ENCODE measurements around the gene SNN. TPM values are rescaled to one million over a fixed set of nuclear protein-coding genes. Genes with fewer than 3 reads are reported as not detected.

SNN gene
- total and polyA plus RNA-seq, 9 donors: 17.3 to 32.7 (median 29.4) TPM

- H3K4me3 ChIP-seq (ENCODE audit: low read length): no peak overlapping the region
- H3K36me3 ChIP-seq (ENCODE audit: control insufficient read depth, insufficient read depth, low read length): no peaks in the 10 kb centered on the region
- H3K27ac ChIP-seq (ENCODE audit: low read length): no peak overlapping the region
- no peak for DNase-seq
- WGBS (ENCODE audit: insufficient coverage): 27% methylated on average over 7 of the region's 11 CpGs
- H3K27me3 ChIP-seq (ENCODE audit: control insufficient read depth, insufficient read depth, low read length): no peaks in the 10 kb centered on the region
- H3K4me1 ChIP-seq (ENCODE audit: control insufficient read depth, insufficient read depth, low read length): peaks cover 23% of the 10 kb centered on the region
- no peaks in the 10 kb centered on the region for H3K9me3 ChIP-seq (replicated peaks; ENCODE audit: control insufficient read depth, low read depth, low read length)
Measured at GRCh38 chr16:11665071-11665491, 3.2 kb upstream of the SNN start.

DNA sequence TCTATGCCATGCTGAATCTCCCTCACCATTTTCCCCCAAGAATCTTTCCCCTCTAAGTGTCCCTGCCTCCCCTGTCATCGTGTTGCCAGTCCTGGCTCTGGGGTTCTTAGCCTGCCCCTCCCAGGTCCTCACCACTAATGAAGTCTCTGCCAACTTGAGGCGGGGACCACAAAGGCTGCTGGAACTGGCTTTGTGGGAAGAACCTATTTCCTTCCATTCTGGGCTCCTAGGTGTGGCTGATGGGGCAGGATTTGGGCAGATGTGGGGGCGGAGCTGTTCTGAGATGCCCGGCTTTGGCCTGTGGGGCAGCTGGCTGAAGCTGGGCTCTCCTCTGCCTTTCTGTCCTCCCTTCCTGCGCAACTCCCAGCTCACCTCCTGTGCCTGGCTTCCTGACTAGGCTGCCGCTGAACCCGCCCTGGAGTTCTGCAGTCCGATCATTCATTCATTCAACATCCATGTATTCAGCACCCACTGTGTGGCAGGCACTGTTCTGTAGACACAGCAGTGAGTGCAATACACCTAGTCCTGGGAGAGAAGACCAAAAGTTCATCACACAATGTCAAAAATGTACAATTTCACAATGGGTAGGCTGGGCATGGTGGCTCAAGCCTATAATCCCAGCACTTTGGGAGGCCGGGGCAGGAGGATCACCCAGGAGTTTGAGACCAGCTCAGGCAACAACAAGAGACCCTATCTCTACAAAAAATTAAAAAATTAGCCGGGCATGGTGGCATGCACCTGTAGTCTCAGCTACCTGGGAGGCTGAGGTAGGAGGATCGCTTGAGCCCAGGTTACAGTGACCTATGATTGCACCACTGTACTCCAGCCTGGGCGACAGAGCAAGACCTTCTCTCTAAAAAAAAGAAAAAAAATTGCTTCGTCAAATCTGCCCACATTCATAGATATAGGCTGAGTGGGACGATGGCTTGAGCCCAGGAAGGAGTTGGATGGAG is 1.9 kb upstream of the SNN start:
- Histone ChIP-seq H3K4me3 (ENCODE audit: low read length) (no peak overlapping the region), H3K9me3 (replicated peaks; ENCODE audit: control insufficient read depth, low read depth, low read length) (no peaks in the 10 kb centered on the region), H3K4me1 (ENCODE audit: control insufficient read depth, insufficient read depth, low read length) (peaks cover 36% of the 10 kb centered on the region), H3K36me3 (ENCODE audit: control insufficient read depth, insufficient read depth, low read length) (no peaks in the 10 kb centered on the region), H3K27me3 (ENCODE audit: control insufficient read depth, insufficient read depth, low read length) (no peaks in the 10 kb centered on the region), H3K27ac (ENCODE audit: low read length) (no peak overlapping the region)
- WGBS (ENCODE audit: insufficient coverage): 77% methylated on average over 7 of the region's 14 CpGs
- no peak for DNase-seq

GRCh38 chr16:11667221-11667823 is 933 bp upstream of the SNN start:
- H3K27ac ChIP-seq (ENCODE audit: low read length): no peak overlapping the region
- 76% methylated on average over 7 of the region's 11 CpGs for WGBS (ENCODE audit: insufficient coverage)
- H3K27me3 ChIP-seq (ENCODE audit: control insufficient read depth, insufficient read depth, low read length): no peaks in the 10 kb centered on the region
- no peak for DNase-seq
- H3K9me3 ChIP-seq (replicated peaks; ENCODE audit: control insufficient read depth, low read depth, low read length): no peaks in the 10 kb centered on the region
- peaks cover 46% of the 10 kb centered on the region for H3K4me1 ChIP-seq (ENCODE audit: control insufficient read depth, insufficient read depth, low read length)
- H3K36me3 ChIP-seq (ENCODE audit: control insufficient read depth, insufficient read depth, low read length): no peaks in the 10 kb centered on the region
- no peak overlapping the region for H3K4me3 ChIP-seq (ENCODE audit: low read length)

DNA sequence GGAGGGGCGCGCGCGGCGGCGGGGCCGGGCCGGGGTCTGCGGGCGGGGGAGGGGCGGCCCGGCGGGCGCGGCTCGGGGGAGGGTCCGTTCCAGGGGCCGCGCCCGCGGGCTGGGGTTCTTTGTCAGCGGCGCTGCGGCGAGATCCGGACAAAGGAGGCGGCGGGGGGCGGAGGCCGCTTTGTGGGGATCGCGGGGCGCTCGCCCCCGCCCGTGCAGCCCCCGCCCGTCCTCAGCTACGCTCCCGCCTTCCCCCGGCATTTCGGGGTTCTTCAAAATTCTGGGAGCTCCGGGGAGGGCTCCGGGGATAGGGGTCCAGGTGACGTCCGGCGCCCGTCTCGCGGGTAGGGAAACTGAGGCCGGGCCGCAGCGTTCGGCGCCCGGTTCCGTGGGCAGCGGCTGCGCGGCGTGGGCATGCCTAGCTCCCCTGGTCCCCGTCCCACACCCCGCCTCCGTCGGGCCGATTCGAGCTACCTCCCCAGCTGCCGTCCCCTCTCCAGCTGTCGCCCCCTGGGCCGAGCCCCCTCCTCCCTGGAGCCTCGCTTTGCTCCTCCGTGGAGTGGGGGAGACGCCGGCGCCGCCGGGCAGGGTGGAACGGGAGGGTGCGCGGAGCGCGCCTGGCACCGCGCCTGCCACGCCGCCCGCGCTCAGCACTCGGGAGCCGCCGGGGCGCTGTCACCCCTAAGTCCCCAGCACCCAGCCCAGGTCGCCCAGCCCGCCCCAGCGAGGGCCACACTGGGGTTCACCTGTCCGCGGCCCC is 546 bp downstream of the SNN start:
- Histone ChIP-seq H3K4me3 (ENCODE audit: low read length) (peak overlapping the region; percentile 74), H3K36me3 (ENCODE audit: control insufficient read depth, insufficient read depth, low read length) (peaks cover 2% of the 10 kb centered on the region), H3K27me3 (ENCODE audit: control insufficient read depth, insufficient read depth, low read length) (no peaks in the 10 kb centered on the region), H3K27ac (ENCODE audit: low read length) (peak overlapping the region; percentile 0), H3K4me1 (ENCODE audit: control insufficient read depth, insufficient read depth, low read length) (peaks cover 60% of the 10 kb centered on the region), H3K9me3 (replicated peaks; ENCODE audit: control insufficient read depth, low read depth, low read length) (no peaks in the 10 kb centered on the region)
- under 1% methylated on average over 91 of the region's 97 CpGs for WGBS (ENCODE audit: insufficient coverage)
- no peak for DNase-seq

DNA sequence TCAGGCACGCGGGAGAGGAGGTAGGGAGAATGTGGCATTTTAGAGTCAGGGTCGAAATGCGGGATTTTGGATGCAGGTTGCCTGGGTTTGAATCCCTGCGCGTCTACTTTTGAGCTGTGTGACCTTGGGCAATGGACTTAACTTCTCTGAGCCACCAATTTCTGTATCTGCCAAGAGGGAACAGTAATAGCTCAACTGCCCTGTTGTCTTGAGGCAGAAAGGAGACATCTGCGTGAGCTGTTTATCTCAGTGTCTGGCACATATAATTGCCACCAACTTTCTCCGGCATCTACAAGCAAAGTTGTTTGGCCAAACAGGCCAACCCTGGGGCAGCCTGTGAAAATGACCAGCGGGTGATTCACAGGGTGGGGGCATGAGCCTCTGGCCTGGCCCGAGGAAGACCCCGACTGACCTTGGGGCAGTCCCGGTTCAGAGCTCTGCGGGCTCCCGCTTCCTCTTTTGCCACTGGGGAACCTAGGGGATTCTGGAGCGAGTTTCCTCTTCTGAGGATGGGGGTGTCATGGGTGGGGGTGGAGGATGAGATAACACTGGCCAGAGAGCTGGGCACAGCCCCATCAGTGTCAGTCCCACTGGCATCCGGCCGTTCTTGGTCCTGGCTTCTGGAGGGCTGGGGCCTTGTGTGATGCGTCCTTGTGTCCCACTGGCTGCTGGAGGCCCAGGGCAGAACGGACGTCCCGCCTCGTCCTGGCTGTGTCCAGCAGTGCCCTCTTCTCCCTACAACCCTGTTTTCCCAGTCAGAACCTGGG is 1.3 kb downstream of the SNN start:
- Histone ChIP-seq H3K36me3 (ENCODE audit: control insufficient read depth, insufficient read depth, low read length) (peaks cover 3% of the 10 kb centered on the region), H3K9me3 (replicated peaks; ENCODE audit: control insufficient read depth, low read depth, low read length) (no peaks in the 10 kb centered on the region), H3K4me3 (ENCODE audit: low read length) (peak overlapping the region; percentile 74), H3K27me3 (ENCODE audit: control insufficient read depth, insufficient read depth, low read length) (no peaks in the 10 kb centered on the region), H3K4me1 (ENCODE audit: control insufficient read depth, insufficient read depth, low read length) (peaks cover 68% of the 10 kb centered on the region), H3K27ac (ENCODE audit: low read length) (peak overlapping the region; percentile 0)
- DNase-seq: peak; percentile 51
- WGBS (ENCODE audit: insufficient coverage): 24% methylated on average over 17 of the region's 22 CpGs

GRCh38 chr16:11670171-11671131 is 2.2 kb downstream of the SNN start:
- Histone ChIP-seq H3K4me3 (ENCODE audit: low read length) (peak overlapping the region; percentile 74), H3K4me1 (ENCODE audit: control insufficient read depth, insufficient read depth, low read length) (peaks cover 67% of the 10 kb centered on the region), H3K9me3 (replicated peaks; ENCODE audit: control insufficient read depth, low read depth, low read length) (no peaks in the 10 kb centered on the region), H3K27ac (ENCODE audit: low read length) (no peak overlapping the region), H3K36me3 (ENCODE audit: control insufficient read depth, insufficient read depth, low read length) (peaks cover 3% of the 10 kb centered on the region), H3K27me3 (ENCODE audit: control insufficient read depth, insufficient read depth, low read length) (no peaks in the 10 kb centered on the region)
- WGBS (ENCODE audit: insufficient coverage): 54% methylated on average over 16 of the region's 27 CpGs
- no peak for DNase-seq

DNA sequence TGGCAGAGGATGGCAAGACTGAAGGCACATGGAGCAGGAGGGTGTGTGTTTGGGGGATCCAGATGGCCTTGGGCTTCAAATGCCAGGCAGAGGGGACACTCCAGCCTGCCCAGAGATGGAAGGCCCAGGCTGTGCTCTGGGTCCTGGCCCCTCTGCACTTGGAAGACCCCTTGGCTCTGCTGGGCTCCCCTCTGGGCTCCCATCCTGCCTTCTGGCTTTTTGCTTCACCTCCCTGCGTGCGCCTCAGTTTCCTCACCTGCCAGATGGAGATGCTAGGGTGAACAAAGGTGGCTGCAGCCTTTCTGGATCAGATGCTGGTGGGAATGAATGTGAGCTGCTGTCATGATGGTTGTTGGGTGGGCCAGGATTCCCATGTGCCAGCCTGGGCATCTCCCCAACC is 3.0 kb downstream of the SNN start:
- DNase-seq: no peak
- Histone ChIP-seq H3K9me3 (replicated peaks; ENCODE audit: control insufficient read depth, low read depth, low read length) (no peaks in the 10 kb centered on the region), H3K4me1 (ENCODE audit: control insufficient read depth, insufficient read depth, low read length) (peaks cover 73% of the 10 kb centered on the region), H3K27ac (ENCODE audit: low read length) (no peak overlapping the region), H3K27me3 (ENCODE audit: control insufficient read depth, insufficient read depth, low read length) (no peaks in the 10 kb centered on the region), H3K36me3 (ENCODE audit: control insufficient read depth, insufficient read depth, low read length) (peaks cover 8% of the 10 kb centered on the region), H3K4me3 (ENCODE audit: low read length) (no peak overlapping the region)
- WGBS (ENCODE audit: insufficient coverage): no CpG with 5 or more reads among the region's 2 CpGs

GRCh38 chr16:11671676-11672075 is 3.4 kb downstream of the SNN start:
- no peaks in the 10 kb centered on the region for H3K9me3 ChIP-seq (replicated peaks; ENCODE audit: control insufficient read depth, low read depth, low read length)
- H3K4me1 ChIP-seq (ENCODE audit: control insufficient read depth, insufficient read depth, low read length): peaks cover 73% of the 10 kb centered on the region
- 68% methylated on average over 5 of the region's 8 CpGs for WGBS (ENCODE audit: insufficient coverage)
- H3K36me3 ChIP-seq (ENCODE audit: control insufficient read depth, insufficient read depth, low read length): peaks cover 12% of the 10 kb centered on the region
- no peak for DNase-seq
- H3K4me3 ChIP-seq (ENCODE audit: low read length): no peak overlapping the region
- H3K27ac ChIP-seq (ENCODE audit: low read length): no peak overlapping the region
- H3K27me3 ChIP-seq (ENCODE audit: control insufficient read depth, insufficient read depth, low read length): no peaks in the 10 kb centered on the region

Measured in muscle of leg (tissue), 11 donors.